Measurements from ENCODE around the gene CBL.

The CBL gene

GRCh38 chr11:119351232-119351631, 145.1 kb downstream of the CBL start:
- DNase-seq = no peak

GRCh38 chr11:119352857-119353260, 146.7 kb downstream of the CBL start:
- no peak for DNase-seq

GRCh38 chr11:119355091-119355843, 149.1 kb downstream of the CBL start:
- no peak for DNase-seq

- peak; percentile 83 for DNase-seq
Observed at GRCh38 chr11:119356349-119357031, 150.4 kb downstream of the CBL start.

GRCh38 chr11:119357074-119357473, 150.9 kb downstream of the CBL start:
- no peak for DNase-seq

Data from KG1 (cell line).